HEK293 (cell line): ENCODE data around the gene FYCO1.

ENCODE experiments used
- CTCF ChIA-PET: fragments of 350-600 bp; formaldehyde crosslinking; extraction: SDS; loops from one replicate; lab custom pipeline; 2021; ENCODE audit warnings: antibody characterized with exemption; lab: Yijun Ruan, JAX
- POLR2A ChIA-PET: fragments of 300-600 bp; formaldehyde crosslinking; extraction: SDS; loops from one replicate; lab custom pipeline; 2020; ENCODE audit warnings: antibody characterized with exemption, inconsistent platforms; lab: Yijun Ruan, JAX
- H3K27ac ChIP-seq: fragments of 200-500 bp; sonication (Bioruptor generic); 2 replicates; pipeline ENCODE4 v1.5.1; 2014; ENCODE audit warnings: low read depth, low read length, control low read depth, inconsistent platforms; ENCODE audit errors: extremely low read depth
- H3K36me3 ChIP-seq, 2 experiments: fragments of 200-500 bp in 1 of 2; sonication (Bioruptor generic) in 1 of 2; 1 replicate in 1 of 2; 2 replicates in 1 of 2; pipeline ENCODE4 v1.5.1; 2014 to 2017; ENCODE audit warnings: inconsistent platforms in 2 of 2, low read length in 2 of 2; ENCODE audit not compliant: control insufficient read depth in 2 of 2, insufficient read depth in 1 of 2
- H3K4me1 ChIP-seq: fragments of 200-500 bp; sonication (Bioruptor generic); 2 replicates; pipeline ENCODE4 v1.5.1; 2014; ENCODE audit warnings: mild to moderate bottlenecking, low read length, inconsistent platforms; ENCODE audit not compliant: control insufficient read depth, insufficient read depth
- H3K4me3 ChIP-seq: 2 replicates; pipeline ENCODE4 v1.5.1; 2011; ENCODE audit warnings: low read depth, mild to moderate bottlenecking, control low read depth, low read length, moderate library complexity
- H3K9me3 ChIP-seq: fragments of 200-500 bp; sonication (Bioruptor generic); 2 replicates; pipeline ENCODE4 v1.5.1; 2014; ENCODE audit warnings: low read depth, low read length, inconsistent platforms; ENCODE audit not compliant: control insufficient read depth, insufficient read depth
- GLIS2 ChIP-seq: fragments of 450-650 bp; formaldehyde crosslinking; IDR thresholded peaks from 2 replicates; pipeline ENCODE4 v1.5.1; 2016; ENCODE audit warnings: missing biosample characterization, missing genetic modification characterization
- KLF17 ChIP-seq: fragments of 450-650 bp; formaldehyde crosslinking; IDR thresholded peaks from 2 replicates; pipeline ENCODE4 v1.5.1; 2016; ENCODE audit warnings: missing biosample characterization, missing genetic modification characterization
- MYNN ChIP-seq: fragments of 450-650 bp; formaldehyde crosslinking; IDR thresholded peaks from 2 replicates; pipeline ENCODE4 v1.5.1; 2016; ENCODE audit warnings: missing biosample characterization, missing genetic modification characterization, borderline replicate concordance
- PRDM10 ChIP-seq: fragments of 450-650 bp; formaldehyde crosslinking; IDR thresholded peaks from 2 replicates; pipeline ENCODE4 v1.5.1; 2016; ENCODE audit warnings: missing biosample characterization, missing genetic modification characterization
- SP2 ChIP-seq: fragments of 450-650 bp; formaldehyde crosslinking; IDR thresholded peaks from 2 replicates; pipeline ENCODE4 v1.5.1; 2016; ENCODE audit warnings: missing biosample characterization, missing genetic modification characterization
- SP3 ChIP-seq: fragments of 450-650 bp; formaldehyde crosslinking; IDR thresholded peaks from 2 replicates; pipeline ENCODE4 v1.5.1; 2016; ENCODE audit warnings: missing biosample characterization, missing genetic modification characterization
- TSHZ1 ChIP-seq: fragments of 450-650 bp; formaldehyde crosslinking; IDR thresholded peaks from 2 replicates; pipeline ENCODE4 v1.5.1; 2016; ENCODE audit warnings: missing biosample characterization, missing genetic modification characterization, borderline replicate concordance
- ZBTB7A ChIP-seq: fragments of 450-650 bp; formaldehyde crosslinking; IDR thresholded peaks from 2 replicates; pipeline ENCODE4 v1.5.1; 2016; ENCODE audit warnings: low read depth, missing biosample characterization, missing genetic modification characterization
- ZFHX2 ChIP-seq: fragments of 450-650 bp; formaldehyde crosslinking; conservative IDR thresholded peaks from 2 replicates; pipeline ENCODE4 v1.5.1; 2016; ENCODE audit warnings: missing biosample characterization, missing genetic modification characterization
- ZNF10 ChIP-seq: fragments of 450-650 bp; formaldehyde crosslinking; IDR thresholded peaks from 2 replicates; pipeline ENCODE4 v1.5.1; 2017; ENCODE audit warnings: missing biosample characterization, missing genetic modification characterization
- ZNF114 ChIP-seq: fragments of 450-650 bp; formaldehyde crosslinking; IDR thresholded peaks from 2 replicates; pipeline ENCODE4 v1.5.0; 2017; ENCODE audit warnings: missing biosample characterization, missing genetic modification characterization
- ZNF140 ChIP-seq: fragments of 450-650 bp; formaldehyde crosslinking; IDR thresholded peaks from 2 replicates; pipeline ENCODE4 v1.5.1; 2016; ENCODE audit warnings: missing biosample characterization, missing genetic modification characterization
- ZNF169 ChIP-seq: fragments of 450-650 bp; formaldehyde crosslinking; IDR thresholded peaks from 2 replicates; pipeline ENCODE4 v1.5.1; 2016; ENCODE audit warnings: missing biosample characterization, missing genetic modification characterization
- ZNF23 ChIP-seq: fragments of 450-650 bp; formaldehyde crosslinking; IDR thresholded peaks from 2 replicates; pipeline ENCODE4 v1.5.1; 2016; ENCODE audit warnings: missing biosample characterization, missing genetic modification characterization, borderline replicate concordance
- ZNF350 ChIP-seq: fragments of 450-650 bp; formaldehyde crosslinking; IDR thresholded peaks from 2 replicates; pipeline ENCODE4 v1.5.0; 2017; ENCODE audit warnings: missing biosample characterization, mild to moderate bottlenecking, missing genetic modification characterization
- ZNF501 ChIP-seq: fragments of 450-650 bp; formaldehyde crosslinking; IDR thresholded peaks from 2 replicates; pipeline ENCODE4 v1.5.1; 2016; ENCODE audit warnings: missing biosample characterization, missing genetic modification characterization
- ZNF518A ChIP-seq: fragments of 450-650 bp; formaldehyde crosslinking; conservative IDR thresholded peaks from 2 replicates; pipeline ENCODE4 v1.5.1; 2016; ENCODE audit warnings: low read depth, missing biosample characterization, missing genetic modification characterization
- ZSCAN18 ChIP-seq: fragments of 450-650 bp; formaldehyde crosslinking; IDR thresholded peaks from 2 replicates; pipeline ENCODE4 v1.5.1; 2016; ENCODE audit warnings: missing biosample characterization, missing genetic modification characterization

The FYCO1 gene

GRCh38 chr3:46020766-46021510 is 25.3 kb upstream of the FYCO1 start (continued):
- TF ChIP-seq ZNF518A (tag by site-specific recombination) (no peak), PRDM10 (tag by site-specific recombination) (no peak), MYNN (tag by site-specific recombination) (no peak), KLF17 (tag by site-specific recombination) (no peak), ZNF501 (tag by site-specific recombination) (no peak)
- TF ChIP-seq, all 188 proteins: peak for 0

- H3K4me1 ChIP-seq = no peaks in the 10 kb centered on the region
- H3K36me3 ChIP-seq = no peaks in the 10 kb centered on the region
- no peaks in the 10 kb centered on the region for H3K9me3 ChIP-seq
- no peak overlapping the region for H3K27ac ChIP-seq
- TF ChIP-seq ZNF114 (no peak), ZFHX2 (peak; percentile 16; the same call in 1 of the 2 replicates)
- ChIA-PET POLR2A (no interaction called here), CTCF (interaction anchor here (0.6 kb wide), 1 partner anchor 9 kb away, joined by 3 read pairs; no protein-coding TSS in a partner anchor)
- H3K4me3 ChIP-seq = no peak overlapping the region
Measured at GRCh38 chr3:46019707-46020106, 24.1 kb upstream of the FYCO1 start.

- H3K27ac ChIP-seq = no peak overlapping the region
- H3K9me3 ChIP-seq = no peaks in the 10 kb centered on the region
- ChIA-PET CTCF (no interaction called here), POLR2A (no interaction called here)
- no peak overlapping the region for H3K4me3 ChIP-seq
- no peaks in the 10 kb centered on the region for H3K36me3 ChIP-seq
- no peaks in the 10 kb centered on the region for H3K4me1 ChIP-seq
- TF ChIP-seq ZBTB7A (tag by site-specific recombination) (no peak), GLIS2 (tag by site-specific recombination) (no peak), SP3 (tag by site-specific recombination) (no peak), ZNF140 (tag by site-specific recombination) (no peak), ZNF23 (no peak), ZNF10 (tag by site-specific recombination) (no peak), ZSCAN18 (tag by site-specific recombination) (no peak), TSHZ1 (tag by site-specific recombination) (no peak), ZNF169 (tag by site-specific recombination) (no peak), SP2 (no peak), ZNF350 (tag by site-specific recombination) (no peak)
Measured at GRCh38 chr3:46017720-46018119, 22.1 kb upstream of the FYCO1 start.
